ENCODE measurements around the gene ADAM8.
"Not testable (repeated sequence)": the region's sequence is repeated elsewhere in the genome, so short reads cannot be mapped to it uniquely, and the experiment has no call there.

The ADAM8 gene

GRCh38 chr10:133276435-133277201 lies at the start of gene ADAM8:
Gene ADAM8 (minus strand): TSS chr10:133276868. CDS start chr10:133276817, 51 bp downstream.
- DNase-seq (ENCODE audit: low spot score), result no peak

- no peak for DNase-seq (ENCODE audit: low spot score)
These were observed 49.5 kb upstream of the ADAM8 start for GRCh38 chr10:133326223-133326551.

GRCh38 chr10:133325440-133326222 lies 49.0 kb upstream of the ADAM8 start:
- DNase-seq (ENCODE audit: low spot score), result no peak

GRCh38 chr10:133324857-133325260 lies 48.2 kb upstream of the ADAM8 start:
- no peak for DNase-seq (ENCODE audit: low spot score)

- no peak for DNase-seq (ENCODE audit: low spot score)
These were observed 47.6 kb upstream of the ADAM8 start for GRCh38 chr10:133324198-133324792.

- not testable (repeated sequence) for DNase-seq (ENCODE audit: low spot score)
These were observed 45.5 kb upstream of the ADAM8 start for GRCh38 chr10:133322064-133322709.

GRCh38 chr10:133320852-133321422 lies 44.3 kb upstream of the ADAM8 start:
- DNase-seq (ENCODE audit: low spot score), result not testable (repeated sequence)

GRCh38 chr10:133318494-133319127 lies 41.9 kb upstream of the ADAM8 start:
- DNase-seq (ENCODE audit: low spot score), result peak; percentile 52

GRCh38 chr10:133316732-133317131 lies 40.1 kb upstream of the ADAM8 start:
- DNase-seq (ENCODE audit: low spot score), result no peak

GRCh38 chr10:133316266-133316665 lies 39.6 kb upstream of the ADAM8 start:
- DNase-seq (ENCODE audit: low spot score), result no peak

- DNase-seq (ENCODE audit: low spot score), result no peak
These were observed 39.2 kb upstream of the ADAM8 start for GRCh38 chr10:133315847-133316246.

GRCh38 chr10:133314911-133315310 lies 38.2 kb upstream of the ADAM8 start:
- no peak for DNase-seq (ENCODE audit: low spot score)

- no peak for DNase-seq (ENCODE audit: low spot score)
These were observed 36.5 kb upstream of the ADAM8 start for GRCh38 chr10:133313192-133313591.

- DNase-seq (ENCODE audit: low spot score), result no peak
These were observed 36.1 kb upstream of the ADAM8 start for GRCh38 chr10:133312769-133313145.

- no peak for DNase-seq (ENCODE audit: low spot score)
These were observed 35.5 kb upstream of the ADAM8 start for GRCh38 chr10:133312016-133312768.

- DNase-seq (ENCODE audit: low spot score), result no peak
These were observed 34.9 kb upstream of the ADAM8 start for GRCh38 chr10:133311570-133311969.

GRCh38 chr10:133310789-133311188 lies 34.1 kb upstream of the ADAM8 start:
- DNase-seq (ENCODE audit: low spot score), result no peak

GRCh38 chr10:133310399-133310755 lies 33.7 kb upstream of the ADAM8 start:
- no peak for DNase-seq (ENCODE audit: low spot score)

- DNase-seq (ENCODE audit: low spot score), result no peak
These were observed 33.2 kb upstream of the ADAM8 start for GRCh38 chr10:133309720-133310398.

- peak; percentile 80 for DNase-seq (ENCODE audit: low spot score)
These were observed 32.5 kb upstream of the ADAM8 start for GRCh38 chr10:133309100-133309719.
